ENCODE measurements around the gene DDX18. TPM values are rescaled to one million over a fixed set of nuclear protein-coding genes. Genes with fewer than 3 reads are reported as not detected.

The DDX18 gene
- total RNA-seq, 2 donors from 2014 or later: 23.2 to 24.5 TPM

GRCh38 chr2:117835990-117836760 is 21.7 kb downstream of the DDX18 start:
- peak; percentile 71 to 90 for TF ChIP-seq CTCF (IDR thresholded peaks at IDR 0.05)
- Histone ChIP-seq H3K27me3 (no peaks in the 10 kb centered on the region), H3K4me3 (peak overlapping the region; percentile 41 to 57), H3K4me1 (peaks cover 0 to 10% of the 10 kb centered on the region in 2 donors), H3K36me3 (peaks cover 26% of the 10 kb centered on the region), H3K9me3 (no peaks in the 10 kb centered on the region), H3K27ac (peak overlapping the region; percentile 24 to 58)
- peak; percentile 86 for DNase-seq (ENCODE audit: low spot score)

- no peaks in the 10 kb centered on the region for H3K9me3 ChIP-seq
- H3K27me3 ChIP-seq: no peaks in the 10 kb centered on the region
- no peak overlapping the region for H3K27ac ChIP-seq
- no peak overlapping the region for H3K4me3 ChIP-seq
- H3K36me3 ChIP-seq: no peaks in the 10 kb centered on the region
- H3K4me1 ChIP-seq: no peaks in the 10 kb centered on the region
- DNase-seq (ENCODE audit: low spot score): no peak
- no peak for TF ChIP-seq CTCF (IDR thresholded peaks at IDR 0.05)
Observed at GRCh38 chr2:117845304-117845703, 30.8 kb downstream of the DDX18 start.

GRCh38 chr2:117850015-117850414 is 35.5 kb downstream of the DDX18 start:
- Histone ChIP-seq H3K4me1 (no peaks in the 10 kb centered on the region), H3K27me3 (no peaks in the 10 kb centered on the region), H3K27ac (no peak overlapping the region), H3K36me3 (no peaks in the 10 kb centered on the region), H3K9me3 (no peaks in the 10 kb centered on the region), H3K4me3 (no peak overlapping the region)
- TF ChIP-seq CTCF (IDR thresholded peaks at IDR 0.05): no peak
- no peak for DNase-seq (ENCODE audit: low spot score)

- no peak for TF ChIP-seq CTCF (IDR thresholded peaks at IDR 0.05)
- Histone ChIP-seq H3K4me1 (no peaks in the 10 kb centered on the region), H3K9me3 (no peaks in the 10 kb centered on the region), H3K36me3 (no peaks in the 10 kb centered on the region), H3K27me3 (no peaks in the 10 kb centered on the region), H3K4me3 (no peak overlapping the region), H3K27ac (no peak overlapping the region)
- no peak for DNase-seq (ENCODE audit: low spot score)
Observed at GRCh38 chr2:117850461-117850860, 36.0 kb downstream of the DDX18 start.

GRCh38 chr2:117851969-117852368 is 37.5 kb downstream of the DDX18 start:
- no peaks in the 10 kb centered on the region for H3K4me1 ChIP-seq
- TF ChIP-seq CTCF (IDR thresholded peaks at IDR 0.05): no peak
- no peak overlapping the region for H3K27ac ChIP-seq
- no peaks in the 10 kb centered on the region for H3K36me3 ChIP-seq
- H3K9me3 ChIP-seq: no peaks in the 10 kb centered on the region
- H3K27me3 ChIP-seq: no peaks in the 10 kb centered on the region
- no peak for DNase-seq (ENCODE audit: low spot score)
- no peak overlapping the region for H3K4me3 ChIP-seq

GRCh38 chr2:117853316-117853715 is 38.8 kb downstream of the DDX18 start:
- Histone ChIP-seq H3K4me1 (no peaks in the 10 kb centered on the region), H3K9me3 (no peaks in the 10 kb centered on the region), H3K4me3 (no peak overlapping the region), H3K27me3 (no peaks in the 10 kb centered on the region), H3K36me3 (no peaks in the 10 kb centered on the region), H3K27ac (no peak overlapping the region)
- DNase-seq (ENCODE audit: low spot score): no peak
- TF ChIP-seq CTCF (IDR thresholded peaks at IDR 0.05): no peak
